HepG2 (cell line): Measurements from ENCODE around the gene EPHA10. TPM values are rescaled to one million over a fixed set of nuclear protein-coding genes. Genes with fewer than 3 reads are reported as not detected.

Experiments
- ATAC-seq: fragments of 200-7000 bp; cut with Tn5 transposase; 3 replicates; pipeline ENCODE4 v1.9.1; 2020; ENCODE audit warnings: mild to moderate bottlenecking, moderate library complexity
- BruUV-seq: library from RNA; stranded (reverse); fragments of 400-500 nt; replicated peaks from 2 replicates; lab custom pipeline; 2021; lab: Mats Ljungman, UMichigan
- CTCF ChIA-PET: fragments of 300-600 bp; formaldehyde crosslinking; extraction: SDS; loops from one replicate; lab custom pipeline; 2021; ENCODE audit warnings: low total read pairs, inconsistent platforms, low intra/inter-chr PET ratio; lab: Yijun Ruan, JAX
- POLR2A ChIA-PET: fragments of 350-600 bp; sonication (Branson Sonifier 250); formaldehyde crosslinking; loops from one replicate; lab custom pipeline; 2020; ENCODE audit warnings: antibody characterized with exemption, inconsistent platforms; lab: Yijun Ruan, JAX
- DNase-seq: peaks from one replicate; pipeline ENCODE4 v3.0.0-alpha.2; 2015; ENCODE audit warnings: low spot score
- FAIRE-seq: peaks from 3 replicates; lab custom pipeline; 2011; peaks lifted over from hg19 to GRCh38; lab: Jason Lieb, UNC
- H2AFZ ChIP-seq: one replicate; pipeline ENCODE4 v1.6.1; 2011; ENCODE audit warnings: low read length, inconsistent platforms
- H3K27ac ChIP-seq: fragments of 300-600 bp; 3 replicates; pipeline ENCODE4 v1.8.0; 2011; ENCODE audit warnings: mixed run types, mild to moderate bottlenecking, mixed read lengths, low read length, inconsistent platforms; ENCODE audit not compliant: insufficient read depth; ENCODE audit errors: extremely low read length
- H3K27me3 ChIP-seq, 2 experiments: fragments of 200-600 bp in 1 of 2; 2 replicates in 1 of 2; 3 replicates in 1 of 2; pipeline versions ENCODE4 v1.6.0 to v1.8.0; 2011; ENCODE audit warnings: low read length in 2 of 2, mild to moderate bottlenecking in 2 of 2, moderate library complexity in 2 of 2, inconsistent platforms in 1 of 2; ENCODE audit not compliant: insufficient read depth in 2 of 2, control insufficient read depth in 1 of 2
- H3K36me3 ChIP-seq, 2 experiments: fragments of 200-600 bp in 1 of 2; replicated peaks in 1 of 2; 2 replicates in 1 of 2; 3 replicates in 1 of 2; pipeline versions ENCODE4 v1.5.1 to v1.8.0; 2011; ENCODE audit warnings: low read length in 2 of 2, inconsistent platforms in 1 of 2; ENCODE audit not compliant: insufficient read depth in 2 of 2, control insufficient read depth in 1 of 2
- H3K4me1 ChIP-seq: 2 replicates; pipeline ENCODE4 v1.5.1; 2012; ENCODE audit warnings: low read length, inconsistent platforms; ENCODE audit not compliant: insufficient read depth
- H3K4me2 ChIP-seq: 2 replicates; pipeline ENCODE4 v1.6.0; 2011; ENCODE audit warnings: low read depth, low read length, inconsistent platforms
- H3K4me3 ChIP-seq, 3 experiments: fragments of 200-600 bp in 1 of 3; sonication (generic), shearing (Covaris generic) in 1 of 3; replicated peaks in 1 of 3; 2 replicates each; pipeline ENCODE4 v1.5.1; 2011 to 2016; ENCODE audit warnings: low read length in 3 of 3, inconsistent platforms in 2 of 3, low read depth in 2 of 3, mild to moderate bottlenecking in 2 of 3, control low read depth in 1 of 3, mixed read lengths in 1 of 3; ENCODE audit not compliant: insufficient read depth in 1 of 3
- H3K79me2 ChIP-seq: one replicate; pipeline ENCODE4 v1.6.1; 2011; ENCODE audit warnings: low read length, inconsistent platforms; ENCODE audit not compliant: insufficient read depth
- H3K9ac ChIP-seq: 2 replicates; pipeline ENCODE4 v1.6.0; 2011; ENCODE audit warnings: mild to moderate bottlenecking, low read depth, low read length, inconsistent platforms; ENCODE audit not compliant: insufficient read depth
- H3K9me3 ChIP-seq: 2 replicates; pipeline ENCODE4 v1.5.1; 2012; ENCODE audit warnings: mild to moderate bottlenecking, low read length
- H4K20me1 ChIP-seq: 2 replicates; pipeline ENCODE4 v1.6.0; 2011; ENCODE audit warnings: inconsistent platforms, mild to moderate bottlenecking, low read length, moderate library complexity; ENCODE audit not compliant: insufficient read depth
- CENPX ChIP-seq: sonication (generic); formaldehyde crosslinking; IDR thresholded peaks from 2 replicates; pipeline ENCODE4 v1.9.0; 2021; ENCODE audit warnings: mild to moderate bottlenecking, missing genetic modification reagents, moderate library complexity
- ELF1 ChIP-seq: sonication (generic); formaldehyde crosslinking; IDR thresholded peaks from 2 replicates; pipeline ENCODE4 v1.4.0; 2020; ENCODE audit warnings: missing genetic modification reagents
- KDM2A ChIP-seq: sonication (generic); formaldehyde crosslinking; IDR thresholded peaks from 2 replicates; pipeline ENCODE4 v1.4.0; 2020; ENCODE audit warnings: low read depth, missing genetic modification reagents, borderline replicate concordance
- MAFK ChIP-seq, 2 experiments: IDR thresholded peaks in 1 of 2; conservative IDR thresholded peaks in 1 of 2; 2 replicates each; pipeline ENCODE4 v1.6.1; 2011; ENCODE audit warnings: improper control_type of control experiment in 2 of 2, low read length in 2 of 2
- MXI1 ChIP-seq: IDR thresholded peaks from 3 replicates; pipeline ENCODE4 v1.6.1; 2012; ENCODE audit warnings: low read depth, low read length, inconsistent platforms, borderline replicate concordance
- NFYC ChIP-seq: IDR thresholded peaks from 2 replicates; pipeline ENCODE4 v1.6.1; 2016; ENCODE audit warnings: missing genetic modification reagents, missing compliant biosample characterization
- PBX2 ChIP-seq: IDR thresholded peaks from 2 replicates; pipeline ENCODE4 v1.6.1; 2016; ENCODE audit warnings: control low read depth
- PHF21A ChIP-seq: sonication (generic); formaldehyde crosslinking; IDR thresholded peaks from 2 replicates; pipeline ENCODE4 v1.5.0; 2020; ENCODE audit warnings: mild to moderate bottlenecking, missing genetic modification reagents
- SALL1 ChIP-seq: sonication (generic); formaldehyde crosslinking; IDR thresholded peaks from 2 replicates; pipeline ENCODE4 v1.8.0; 2022; ENCODE audit warnings: mild to moderate bottlenecking, missing genetic modification reagents
- SAP130 ChIP-seq: IDR thresholded peaks from 2 replicates; pipeline ENCODE4 v1.6.1; 2016; ENCODE audit warnings: low read depth
- SOX13 ChIP-seq, 3 experiments: fragments of 450-650 bp in 1 of 3; sonication (generic) in 1 of 3; formaldehyde crosslinking in 1 of 3; IDR thresholded peaks in 2 of 3; conservative IDR thresholded peaks in 1 of 3; 2 replicates each; pipeline versions ENCODE4 v1.5.0 to v1.6.1; 2016 to 2020; ENCODE audit warnings: antibody characterized with exemption in 1 of 3, mild to moderate bottlenecking in 1 of 3, missing compliant biosample characterization in 1 of 3, missing genetic modification reagents in 1 of 3, moderate library complexity in 1 of 3
- TEAD3 ChIP-seq: optimal IDR thresholded peaks from 2 replicates; pipeline ENCODE3; 2016; ENCODE audit warnings: borderline replicate concordance
- TOPORS ChIP-seq: sonication (generic); formaldehyde crosslinking; IDR thresholded peaks from 2 replicates; pipeline ENCODE4 v1.8.0; 2023; ENCODE audit warnings: mild to moderate bottlenecking, missing genetic modification reagents
- ZNF280D ChIP-seq: sonication (generic); formaldehyde crosslinking; IDR thresholded peaks from 2 replicates; pipeline ENCODE4 v1.5.1; 2020; ENCODE audit warnings: mild to moderate bottlenecking, missing genetic modification reagents
- WGBS: methylation state at CpG from one replicate; pipeline ENCODE4 v1.1.6; 2017; ENCODE audit warnings: low lambda C conversion rate; 5-methylcytosine and 5-hydroxymethylcytosine counted together
- in situ Hi-C: cut with HindIII; loops from 2 replicates; pipeline ENCODE4 v1.10.0; 2017; ENCODE audit warnings: low pct_unique_long_range_greater_than_20kb; ENCODE audit not compliant: extremely low pct_ligation_motif_present
- intact Hi-C: fragments of 100-400 bp; cut with micrococcal nuclease; formaldehyde crosslinking; loops from one replicate; pipeline ENCODE4 v1.10.0; 2022; ENCODE audit not compliant: unreplicated experiment
- polyA plus RNA-seq, 8 experiments: library from polyadenylated mRNA; depleted of rRNA in 3 of 8; stranded (reverse) in 7 of 8; unstranded in 1 of 8; fragments of >200 nt; fragmentation: Illumina TruSeq in 4 of 8; extraction: Trizol in 4 of 8; gene quantifications; 2 replicates each; pipeline versions ENCODE4 v1.2.1 to v1.2.3, GENCODE V29; 2011 to 2016; ENCODE audit warnings: low read depth in 4 of 8, missing spikeins in 1 of 8, mixed read lengths in 1 of 8; ENCODE audit not compliant: insufficient read depth in 1 of 8
- total RNA-seq, 5 experiments: library from RNA; depleted of rRNA; stranded (reverse); fragments of >200 nt; fragmentation: Illumina TruSeq; extraction: Trizol; gene quantifications; 2 replicates each; pipeline ENCODE4 v1.2.3, GENCODE V29; 2016; ENCODE audit warnings: low read depth in 1 of 5
- TF ChIP-seq, protein P1 (sequence below): sonication (generic); formaldehyde crosslinking; IDR thresholded peaks from 2 replicates; pipeline ENCODE4 v1.4.0; 2020; ENCODE audit warnings: missing genetic modification reagents

EPHA10 gene
- total and polyA plus RNA-seq, 2 of the 13 experiments (the other 11 are each of a cell fraction or from before 2014, with no cell fraction given) = 0.11 to 0.58 TPM

DNA sequence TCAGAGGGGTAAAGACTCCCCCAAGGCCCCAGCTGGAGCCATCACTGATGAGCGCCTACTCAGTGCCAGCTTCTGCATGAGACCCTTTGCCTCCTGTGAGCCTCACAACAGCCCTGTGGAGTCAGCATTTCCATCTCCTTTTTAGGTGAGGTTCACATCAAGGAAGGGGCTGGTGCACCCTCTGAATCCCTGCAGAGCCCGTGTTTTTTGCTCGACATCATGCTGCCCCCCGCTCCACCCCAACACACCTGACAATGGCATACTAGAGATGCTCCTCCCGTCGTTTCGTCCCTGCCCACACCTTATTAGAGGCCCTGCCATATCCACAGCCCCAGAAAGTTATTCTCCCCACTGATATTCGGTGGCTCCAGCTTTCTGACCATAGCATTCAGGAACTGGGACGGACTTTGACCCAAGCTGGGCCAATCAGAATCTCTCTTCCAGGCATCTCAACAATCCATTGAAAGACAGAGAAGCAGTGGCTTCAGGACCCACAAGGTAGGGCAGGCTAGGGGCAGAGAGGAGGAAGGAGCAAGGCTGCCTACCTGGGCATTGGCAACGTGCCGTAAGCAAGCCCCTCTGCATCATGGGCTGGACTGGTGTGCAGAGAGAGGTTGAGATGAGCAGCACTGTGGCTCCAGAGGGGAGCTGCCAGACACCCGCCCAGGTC lies 32.7 kb downstream of the EPHA10 start:
- intact Hi-C loops (no loop called here), in situ Hi-C loops (no loop called here)
- no peak overlapping the region for H3K9ac ChIP-seq
- no peaks in the 10 kb centered on the region for H3K9me3 ChIP-seq
- peak; percentile 78 for FAIRE-seq
- H3K4me2 ChIP-seq = peak overlapping the region; percentile 69
- H3K27me3 ChIP-seq = peaks cover 0 to 5% of the 10 kb centered on the region in 2 experiments; a peak in 1 of 5 replicates
- H4K20me1 ChIP-seq = no peaks in the 10 kb centered on the region
- H3K36me3 ChIP-seq = no peaks in the 10 kb centered on the region
- peaks cover 20% of the 10 kb centered on the region for H3K4me1 ChIP-seq
- no peak overlapping the region for H3K27ac ChIP-seq
- 3% methylated on average over 11 of the region's 12 CpGs for WGBS
- peak; percentile 81 for DNase-seq
- BruUV-seq = no TSS peak
- no peaks in the 10 kb centered on the region for H3K79me2 ChIP-seq
- H2AFZ ChIP-seq = no peak overlapping the region
- ATAC-seq = peak; percentile 97
- peak overlapping the region in 1 of 3 experiments; percentile 38; a peak in 2 of 6 replicates for H3K4me3 ChIP-seq
- CTCF ChIA-PET = no interaction called here
- POLR2A ChIA-PET = interaction anchor here (0.9 to 1.0 kb wide), 2 partner anchors 9 to 127 kb away, joined by 3 to 4 read pairs; partner anchors contain the start of gene MTF1
- no peak for TF ChIP-seq CENPX (CRISPR knock-in tag)
- no peak for TF ChIP-seq PBX2
- peak; percentile 1 to 28; a peak in 1 of 4 replicates for TF ChIP-seq MAFK (conservative IDR thresholded peaks at IDR 0.05 in 1 of 2, IDR thresholded peaks at IDR 0.05 in 1 of 2; ENCODE audit: low read length in 2 of 2)
- TF ChIP-seq SOX13 (IDR thresholded peaks at IDR 0.05) = no peak
- TF ChIP-seq SOX13 (CRISPR knock-in tag; conservative IDR thresholded peaks at IDR 0.05 in 1 of 2, IDR thresholded peaks at IDR 0.05 in 1 of 2) = 0 out of 4 replicates have a peak, but pooled peaks of 1 of the 2 experiments have one; percentile 6
- no peak for TF ChIP-seq KDM2A (CRISPR knock-in tag)
- TF ChIP-seq NFYC (CRISPR knock-in tag) = peak; percentile 73
- 0 out of 2 replicates have a peak, but pooled peaks have one; percentile 13 for TF ChIP-seq SAP130 (CRISPR knock-in tag)
- no peak for TF ChIP-seq PHF21A (CRISPR knock-in tag)
- TF ChIP-seq TOPORS (CRISPR knock-in tag) = no peak
- 0 out of 2 replicates have a peak, but pooled peaks have one; percentile 48 for TF ChIP-seq ZNF280D (CRISPR knock-in tag)
- 0 out of 2 replicates have a peak, but pooled peaks have one; percentile 27 for TF ChIP-seq ELF1 (CRISPR knock-in tag)
- no peak for TF ChIP-seq MXI1
- TF ChIP-seq, protein P1, sequence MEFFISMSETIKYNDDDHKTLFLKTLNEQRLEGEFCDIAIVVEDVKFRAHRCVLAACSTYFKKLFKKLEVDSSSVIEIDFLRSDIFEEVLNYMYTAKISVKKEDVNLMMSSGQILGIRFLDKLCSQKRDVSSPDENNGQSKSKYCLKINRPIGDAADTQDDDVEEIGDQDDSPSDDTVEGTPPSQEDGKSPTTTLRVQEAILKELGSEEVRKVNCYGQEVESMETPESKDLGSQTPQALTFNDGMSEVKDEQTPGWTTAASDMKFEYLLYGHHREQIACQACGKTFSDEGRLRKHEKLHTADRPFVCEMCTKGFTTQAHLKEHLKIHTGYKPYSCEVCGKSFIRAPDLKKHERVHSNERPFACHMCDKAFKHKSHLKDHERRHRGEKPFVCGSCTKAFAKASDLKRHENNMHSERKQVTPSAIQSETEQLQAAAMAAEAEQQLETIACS (CRISPR knock-in tag) = no peak
- TF ChIP-seq TEAD3 (CRISPR knock-in tag) = no peak
- TF ChIP-seq SALL1 (CRISPR knock-in tag) = peak; percentile 20; the same call in 1 of the 2 replicates
